Stimulated activated CD4-positive, alpha-beta T cell treated with anti-CD3 and anti-CD28 coated beads, Interleukin-1b, Interleukin-23, amount 100 ng/mL, for 24 hours (primary cell): ENCODE results near the gene ESAM.
"Not testable (repeated sequence)": the region's sequence is repeated elsewhere in the genome, so short reads cannot be mapped to it uniquely, and the experiment has no call there.

Experiments used
- DNase-seq, 4 experiments: peaks; one replicate each; pipeline ENCODE4 v3.0.0-alpha.2; 2020; ENCODE audit warnings: low read depth in 4 of 4, low spot score in 1 of 4

ESAM gene

GRCh38 chr11:124776865-124777645 is 15.0 kb upstream of the ESAM start:
- no peak for DNase-seq

GRCh38 chr11:124770959-124771358 is 8.9 kb upstream of the ESAM start:
- not testable (repeated sequence) for DNase-seq

- DNase-seq = no peak
Measured at GRCh38 chr11:124769806-124770774, 8.0 kb upstream of the ESAM start.

GRCh38 chr11:124768914-124769313 is 6.8 kb upstream of the ESAM start:
- DNase-seq = no peak

GRCh38 chr11:124766156-124766555 is 4.1 kb upstream of the ESAM start:
- DNase-seq = no peak

- DNase-seq = peak; percentile 75 to 79 (median 76)
Measured at GRCh38 chr11:124763156-124763947, 1.3 kb upstream of the ESAM start.

GRCh38 chr11:124762624-124763155 is 600 bp upstream of the ESAM start:
- no peak for DNase-seq

- DNase-seq = no peak
Measured at GRCh38 chr11:124761301-124762104, 587 bp downstream of the ESAM start.

GRCh38 chr11:124760806-124761205 is 1.3 kb downstream of the ESAM start:
- DNase-seq = no peak

- DNase-seq = no peak
Measured at GRCh38 chr11:124760205-124760652, 1.9 kb downstream of the ESAM start.

GRCh38 chr11:124759266-124760204 is 2.6 kb downstream of the ESAM start:
- no peak for DNase-seq

- peak in 3 of 4 experiments; percentile 38 to 66 (median 47) for DNase-seq
Measured at GRCh38 chr11:124758355-124759265, 3.5 kb downstream of the ESAM start.

- DNase-seq = no peak
Measured at GRCh38 chr11:124757320-124757719, 4.8 kb downstream of the ESAM start.

- no peak for DNase-seq
Measured at GRCh38 chr11:124756753-124757227, 5.3 kb downstream of the ESAM start.

GRCh38 chr11:124756033-124756752 is 5.9 kb downstream of the ESAM start:
- no peak for DNase-seq

- no peak for DNase-seq
Measured at GRCh38 chr11:124754710-124755109, 7.4 kb downstream of the ESAM start.

- no peak for DNase-seq
Measured at GRCh38 chr11:124754309-124754708, 7.8 kb downstream of the ESAM start.
